GM21367 (cell line): Measurements from ENCODE around the gene TUBB2B.

ENCODE experiments used
- ATAC-seq: cut with Tn5 transposase; IDR thresholded peaks from one replicate; pipeline ENCODE4 v1.9.1; 2021; ENCODE audit not compliant: unreplicated experiment

Gene TUBB2B

DNA sequence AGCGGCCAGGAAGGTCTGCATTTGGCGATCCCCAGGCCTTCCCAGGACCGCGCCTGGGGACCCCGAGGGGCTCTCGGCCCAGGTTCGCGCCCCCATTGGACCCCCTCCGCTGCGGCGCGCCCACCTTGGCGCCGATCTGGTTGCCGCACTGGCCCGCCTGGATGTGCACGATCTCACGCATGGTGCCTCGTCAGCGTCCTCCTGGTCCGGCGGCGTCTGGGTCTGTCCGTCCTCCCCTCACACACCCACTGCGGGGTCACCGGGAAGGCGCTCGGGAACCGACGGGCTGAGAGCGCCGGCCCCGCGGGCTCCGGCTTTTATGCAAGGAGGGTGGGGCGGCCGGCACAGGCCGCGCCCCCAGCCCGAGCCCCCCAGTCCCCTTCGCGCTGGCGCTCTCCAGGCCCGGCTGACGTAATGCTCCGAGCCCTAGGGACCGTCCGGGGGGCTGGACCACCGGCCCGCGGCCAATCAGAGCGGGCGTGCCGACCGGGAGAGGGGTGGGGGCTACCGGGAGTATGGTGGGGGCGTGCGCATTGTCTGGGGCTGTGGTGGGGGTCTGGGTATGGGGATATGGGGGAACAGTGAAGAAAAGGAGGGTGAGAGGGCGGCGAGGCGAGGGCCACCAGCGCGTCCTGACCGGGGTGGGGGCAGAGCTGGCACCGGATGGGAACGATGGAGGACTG, at the start of gene TUBB2B:
Gene TUBB2B, minus strand, starts transcription at position 291 of the 683 bp plus-strand sequence. Its CDS starts 110 bp downstream, at position 181.
- no peak for ATAC-seq

GRCh38 chr6:3277251-3277650, 49.8 kb upstream of the TUBB2B start:
- no peak for ATAC-seq

DNA sequence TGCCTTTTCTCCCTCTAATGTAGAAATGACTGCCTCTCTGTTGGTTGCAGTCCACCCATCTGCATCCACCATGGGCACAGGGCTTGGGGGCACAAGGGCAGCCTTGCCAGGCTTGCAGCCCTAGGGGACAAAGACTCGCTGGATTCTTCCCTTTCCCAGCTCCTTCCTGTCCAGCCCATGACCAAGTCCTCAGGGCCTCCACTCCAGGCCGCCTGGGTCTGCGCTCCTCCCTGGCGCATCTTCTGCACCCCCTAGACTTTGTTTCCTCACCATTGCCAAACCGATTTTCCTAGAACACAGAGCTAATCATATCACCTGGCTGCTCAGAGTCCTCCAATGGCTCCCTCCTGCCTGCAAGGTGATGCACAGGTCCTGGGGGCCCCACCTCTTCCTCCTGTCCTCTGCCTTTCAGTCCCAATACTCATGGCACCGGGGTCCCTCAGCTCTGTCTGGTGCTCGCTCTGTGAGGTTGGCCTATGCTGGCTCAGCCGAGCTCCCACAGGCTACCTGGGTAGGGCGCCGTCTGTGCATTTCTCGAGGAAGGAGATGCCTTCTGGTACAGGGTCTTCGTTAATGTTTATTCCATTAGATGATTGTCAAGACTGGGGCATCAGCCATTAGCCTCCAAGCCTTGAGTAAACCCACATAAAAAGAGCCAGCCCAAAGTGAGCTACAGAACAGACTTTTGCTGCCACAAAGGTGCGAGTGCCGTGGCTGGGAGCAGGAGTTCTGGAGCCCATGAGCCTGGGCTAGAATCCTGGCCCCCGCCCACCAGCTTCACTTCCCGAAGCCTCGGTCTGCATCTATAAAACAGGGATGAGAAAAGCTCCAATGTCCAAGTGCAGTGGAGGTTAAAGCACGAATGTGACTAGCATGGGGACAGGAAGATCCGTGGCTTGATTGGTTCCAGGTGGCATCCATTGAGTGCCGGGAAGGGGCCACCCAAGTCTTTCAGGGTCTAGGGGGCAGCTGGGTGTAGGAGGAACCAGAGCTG, 49.0 kb upstream of the TUBB2B start:
- ATAC-seq: no peak

- ATAC-seq: no peak
Observed at GRCh38 chr6:3273707-3274521, 46.5 kb upstream of the TUBB2B start.

- no peak for ATAC-seq
Observed at GRCh38 chr6:3272911-3273547, 45.6 kb upstream of the TUBB2B start.

- ATAC-seq: no peak
Observed at GRCh38 chr6:3271756-3272155, 44.3 kb upstream of the TUBB2B start.

DNA sequence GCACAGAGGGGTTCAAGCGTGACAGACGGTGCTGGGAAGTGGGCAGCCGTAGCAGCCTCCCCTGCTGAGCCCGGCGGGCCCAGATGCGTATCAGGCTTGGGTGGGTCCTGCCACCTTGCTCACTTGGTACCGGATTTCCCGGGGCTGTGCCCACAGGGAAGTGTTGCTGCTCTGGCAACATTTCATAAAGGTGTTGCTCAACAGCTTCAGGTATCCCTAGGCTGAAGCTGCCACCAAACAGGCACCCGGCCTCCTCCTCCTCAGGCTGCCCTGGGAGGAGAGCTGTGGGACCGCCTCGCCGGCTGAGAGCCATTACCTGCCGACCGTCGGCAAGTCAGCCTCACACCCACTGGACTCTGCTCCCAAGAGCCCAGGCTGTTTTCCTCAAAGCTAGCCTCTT, 42.8 kb upstream of the TUBB2B start:
- no peak for ATAC-seq

DNA sequence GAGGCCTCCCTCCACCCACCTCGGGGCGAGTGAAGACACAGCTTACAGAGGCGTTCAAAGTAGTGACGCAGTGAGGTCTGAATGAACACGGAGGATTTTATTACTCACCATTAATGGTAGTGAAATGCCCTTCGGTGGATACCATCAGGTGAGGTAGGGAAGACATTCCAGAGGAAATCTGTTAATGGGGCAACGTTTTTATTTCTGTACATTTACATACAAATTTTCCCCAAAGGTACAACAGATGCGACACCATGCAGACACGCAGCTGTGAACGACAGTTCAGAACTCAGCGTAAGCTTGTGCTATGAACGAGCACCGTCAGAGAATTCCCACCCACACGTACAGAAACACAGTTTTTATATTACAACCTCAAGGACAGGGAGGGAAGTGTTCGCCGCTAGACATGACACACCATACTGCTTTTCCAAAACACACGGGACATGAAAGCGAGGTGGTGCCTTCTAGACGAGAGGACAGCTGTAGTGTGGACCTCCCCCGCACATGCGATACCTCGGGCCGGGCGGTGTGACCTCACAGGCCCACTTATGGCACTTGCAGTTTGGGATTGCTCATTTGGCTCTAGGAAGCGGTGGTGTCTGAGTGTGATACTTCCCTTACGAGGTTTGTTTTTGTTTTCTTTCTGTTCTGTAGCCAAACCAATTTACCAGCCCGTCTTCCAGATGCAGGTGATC, 42.0 kb upstream of the TUBB2B start:
- no peak for ATAC-seq

DNA sequence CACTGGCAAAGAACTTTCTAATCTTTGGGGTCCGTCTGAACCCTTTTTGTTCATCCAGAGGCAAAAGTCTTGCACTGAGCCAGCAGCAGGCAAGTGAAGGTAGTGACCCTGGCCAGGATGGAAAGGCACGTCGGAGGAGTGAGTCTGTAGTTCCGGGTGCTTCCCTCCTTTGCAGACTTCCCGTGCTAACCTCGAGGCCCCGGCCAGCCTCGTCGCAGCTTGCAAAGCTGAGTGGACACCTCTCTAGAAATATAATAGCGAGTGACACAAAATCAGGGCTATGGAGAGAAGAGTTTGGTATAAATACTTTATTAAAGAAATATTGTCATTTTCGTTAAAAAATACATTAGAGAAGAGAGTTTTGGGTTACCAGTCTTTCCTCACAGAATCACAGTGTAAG, 41.2 kb upstream of the TUBB2B start:
- ATAC-seq: no peak

GRCh38 chr6:3267162-3267561, 39.7 kb upstream of the TUBB2B start:
- ATAC-seq: no peak

DNA sequence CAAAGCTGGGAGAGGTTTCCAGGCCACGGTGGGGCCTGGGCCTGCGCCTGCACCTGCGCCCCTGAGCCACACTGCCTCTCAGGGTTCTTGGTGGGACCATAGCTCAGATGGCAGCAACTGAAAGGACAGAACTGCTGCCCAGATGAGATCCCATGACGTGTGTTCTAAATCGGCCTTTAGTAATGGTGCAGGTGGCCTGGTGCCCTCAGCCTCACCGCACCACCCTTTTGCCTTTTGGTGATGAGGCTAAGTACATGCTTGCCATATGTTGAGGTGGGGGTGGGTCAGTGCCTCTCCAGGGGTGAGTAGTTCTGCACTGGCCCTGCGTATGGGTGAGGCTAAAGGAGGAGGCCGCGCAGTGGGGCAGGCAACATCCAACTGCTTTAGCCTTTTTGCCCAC, 38.7 kb upstream of the TUBB2B start:
- ATAC-seq: no peak

- ATAC-seq: no peak
Observed at GRCh38 chr6:3265671-3266070, 38.2 kb upstream of the TUBB2B start.

- ATAC-seq: no peak
Observed at GRCh38 chr6:3264356-3264755, 36.9 kb upstream of the TUBB2B start.

- no peak for ATAC-seq
Observed at GRCh38 chr6:3263096-3263495, 35.6 kb upstream of the TUBB2B start.

DNA sequence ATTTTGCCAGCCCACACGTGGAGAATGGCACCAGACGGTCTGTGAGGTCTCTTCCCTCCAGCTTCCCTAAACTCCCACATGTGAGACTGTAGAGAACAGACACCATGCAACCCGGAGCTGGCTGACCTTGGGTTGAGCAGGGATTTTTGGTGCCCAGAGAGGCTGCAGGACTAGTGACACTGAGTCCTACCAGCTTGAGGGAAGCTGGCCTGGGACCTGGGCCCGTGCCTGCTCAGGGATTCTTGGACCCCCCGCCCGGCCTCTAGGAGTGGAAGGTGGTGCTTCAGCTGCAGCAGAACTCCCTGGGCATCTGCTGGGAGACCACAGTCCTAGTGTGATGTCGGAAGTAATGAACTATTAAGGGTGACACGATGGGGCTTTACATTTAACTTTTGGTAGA, 34.5 kb upstream of the TUBB2B start:
- ATAC-seq: no peak

- no peak for ATAC-seq
Observed at GRCh38 chr6:3261518-3261820, 34.0 kb upstream of the TUBB2B start.

DNA sequence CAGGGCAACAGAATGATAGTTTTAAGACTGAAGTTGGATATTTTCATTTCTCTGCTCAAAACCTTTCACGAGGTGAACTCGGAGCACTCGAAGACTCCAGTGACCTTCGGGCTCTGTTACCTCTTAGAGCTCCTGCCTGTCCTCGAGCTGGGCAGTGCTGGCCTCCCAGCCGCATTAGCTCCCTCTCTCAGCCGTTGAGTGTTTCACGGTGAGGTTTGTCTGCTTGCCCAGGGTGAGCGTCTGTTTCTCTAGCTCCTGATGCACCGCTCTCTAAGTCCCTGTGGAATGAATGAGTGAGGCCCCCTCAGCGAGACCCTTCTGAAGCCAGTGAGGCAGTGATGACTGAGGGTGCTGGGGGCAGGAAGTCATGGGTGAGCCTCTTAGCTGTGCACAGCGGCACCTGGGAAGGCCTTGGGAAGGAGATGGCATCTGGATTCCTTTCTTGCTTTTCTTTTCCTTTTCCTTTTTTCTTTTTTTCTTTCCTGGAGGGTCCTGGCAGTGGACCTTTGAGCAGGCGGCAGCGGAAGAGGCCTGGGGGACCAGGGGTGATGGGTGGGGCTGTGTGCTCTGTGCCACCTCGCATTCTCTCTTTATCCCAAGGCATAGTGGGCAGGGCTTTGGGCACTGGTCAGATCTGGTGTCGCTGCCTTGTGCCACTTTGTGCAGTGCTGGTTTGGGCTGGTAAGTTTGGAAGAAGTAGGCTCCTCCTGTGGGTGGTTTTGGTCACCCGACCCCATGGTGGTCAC, 33.5 kb upstream of the TUBB2B start:
- ATAC-seq: no peak

- no peak for ATAC-seq
Observed at GRCh38 chr6:3260296-3260695, 32.8 kb upstream of the TUBB2B start.

- peak; percentile 23 for ATAC-seq
Observed at GRCh38 chr6:3259491-3259958, 32.1 kb upstream of the TUBB2B start.
